ENCODE data around the gene USP34.

Gene USP34

GRCh38 chr2:61376211-61376610 is 94.7 kb downstream of the USP34 start:
- Histone ChIP-seq H3K4ac (ENCODE audit: low read depth, low read length) (no peak overlapping the region), H3K27me3 (ENCODE audit: insufficient read depth, low read length, poor library complexity) (no peaks in the 10 kb centered on the region), H2BK120ac (ENCODE audit: low read depth, low read length) (no peak overlapping the region), H3K4me1 (ENCODE audit: control insufficient read depth, low read depth, low read length) (no peaks in the 10 kb centered on the region), H2BK15ac (replicated peaks; ENCODE audit: low read depth) (no peak overlapping the region), H3K56ac (ENCODE audit: low read length) (no peak overlapping the region), H4K8ac (ENCODE audit: low read depth, low read length) (no peak overlapping the region), H3K79me1 (ENCODE audit: low read length) (peaks cover 2% of the 10 kb centered on the region), H4K5ac (ENCODE audit: low read length) (no peak overlapping the region), H3K4me2 (ENCODE audit: low read length) (no peak overlapping the region), H3K4me3 (ENCODE audit: low read length) (no peak overlapping the region), H3K9ac (ENCODE audit: low read length) (no peak overlapping the region), H3K23ac (ENCODE audit: low read length) (no peak overlapping the region), H3K79me2 (ENCODE audit: control insufficient read depth, insufficient read depth, low read length) (no peaks in the 10 kb centered on the region), H2AK5ac (ENCODE audit: low read length) (no peak overlapping the region), H3K36me3 (ENCODE audit: control insufficient read depth, insufficient read depth, low read length) (no peaks in the 10 kb centered on the region), H3K18ac (ENCODE audit: low read length) (no peak overlapping the region), H3K27ac (ENCODE audit: low read depth, low read length) (no peak overlapping the region), H2BK5ac (ENCODE audit: low read length) (no peak overlapping the region)
- DNase-seq, result no peak
- WGBS (ENCODE audit: extremely low coverage, insufficient coverage, low lambda C conversion rate), result no CpG with 5 or more reads among the region's 4 CpGs

DNA sequence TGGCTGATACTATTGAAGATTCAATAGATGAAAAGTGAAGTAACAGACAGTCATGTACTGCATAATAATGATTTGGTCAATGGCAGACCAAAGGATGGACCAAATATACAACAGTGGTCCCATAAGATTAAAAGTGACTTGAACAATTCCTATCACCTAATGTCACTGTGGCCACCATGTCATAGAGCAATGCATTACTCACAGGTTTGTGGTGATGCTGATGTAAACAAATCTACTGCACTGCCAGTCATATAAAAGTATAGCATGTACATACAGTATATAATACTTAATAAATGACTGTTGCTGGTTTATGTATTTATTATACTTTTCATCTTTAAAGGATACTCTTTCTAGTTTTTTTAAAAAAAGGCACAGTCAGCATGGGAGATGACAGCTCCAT is 99.9 kb downstream of the USP34 start:
- H4K5ac ChIP-seq (ENCODE audit: low read length), result no peak overlapping the region
- H3K56ac ChIP-seq (ENCODE audit: low read length), result no peak overlapping the region
- H3K4ac ChIP-seq (ENCODE audit: low read depth, low read length), result no peak overlapping the region
- peaks cover 3% of the 10 kb centered on the region for H3K79me1 ChIP-seq (ENCODE audit: low read length)
- no peak overlapping the region for H3K18ac ChIP-seq (ENCODE audit: low read length)
- no peaks in the 10 kb centered on the region for H3K4me1 ChIP-seq (ENCODE audit: control insufficient read depth, low read depth, low read length)
- no peaks in the 10 kb centered on the region for H3K36me3 ChIP-seq (ENCODE audit: control insufficient read depth, insufficient read depth, low read length)
- no peak overlapping the region for H2BK5ac ChIP-seq (ENCODE audit: low read length)
- H3K9ac ChIP-seq (ENCODE audit: low read length), result no peak overlapping the region
- H3K27ac ChIP-seq (ENCODE audit: low read depth, low read length), result no peak overlapping the region
- no peak overlapping the region for H2BK120ac ChIP-seq (ENCODE audit: low read depth, low read length)
- no peak overlapping the region for H3K23ac ChIP-seq (ENCODE audit: low read length)
- H2BK15ac ChIP-seq (replicated peaks; ENCODE audit: low read depth), result no peak overlapping the region
- no peak overlapping the region for H4K8ac ChIP-seq (ENCODE audit: low read depth, low read length)
- no peaks in the 10 kb centered on the region for H3K27me3 ChIP-seq (ENCODE audit: insufficient read depth, low read length, poor library complexity)
- no peak for DNase-seq
- no peak overlapping the region for H3K4me2 ChIP-seq (ENCODE audit: low read length)
- H2AK5ac ChIP-seq (ENCODE audit: low read length), result no peak overlapping the region
- H3K4me3 ChIP-seq (ENCODE audit: low read length), result no peak overlapping the region
- no peaks in the 10 kb centered on the region for H3K79me2 ChIP-seq (ENCODE audit: control insufficient read depth, insufficient read depth, low read length)

- H3K18ac ChIP-seq (ENCODE audit: low read length), result no peak overlapping the region
- peaks cover 5% of the 10 kb centered on the region for H3K79me1 ChIP-seq (ENCODE audit: low read length)
- H3K27ac ChIP-seq (ENCODE audit: low read depth, low read length), result no peak overlapping the region
- no peaks in the 10 kb centered on the region for H3K36me3 ChIP-seq (ENCODE audit: control insufficient read depth, insufficient read depth, low read length)
- H3K4me3 ChIP-seq (ENCODE audit: low read length), result no peak overlapping the region
- no peak overlapping the region for H3K56ac ChIP-seq (ENCODE audit: low read length)
- no peak overlapping the region for H2BK120ac ChIP-seq (ENCODE audit: low read depth, low read length)
- H3K27me3 ChIP-seq (ENCODE audit: insufficient read depth, low read length, poor library complexity), result no peaks in the 10 kb centered on the region
- H2BK5ac ChIP-seq (ENCODE audit: low read length), result no peak overlapping the region
- no peak overlapping the region for H3K23ac ChIP-seq (ENCODE audit: low read length)
- no CpG with 5 or more reads among the region's 14 CpGs for WGBS (ENCODE audit: extremely low coverage, insufficient coverage, low lambda C conversion rate)
- no peak for DNase-seq
- H3K4me2 ChIP-seq (ENCODE audit: low read length), result no peak overlapping the region
- H2BK15ac ChIP-seq (replicated peaks; ENCODE audit: low read depth), result no peak overlapping the region
- no peaks in the 10 kb centered on the region for H3K4me1 ChIP-seq (ENCODE audit: control insufficient read depth, low read depth, low read length)
- H4K5ac ChIP-seq (ENCODE audit: low read length), result no peak overlapping the region
- no peaks in the 10 kb centered on the region for H3K79me2 ChIP-seq (ENCODE audit: control insufficient read depth, insufficient read depth, low read length)
- no peak overlapping the region for H2AK5ac ChIP-seq (ENCODE audit: low read length)
- H3K9ac ChIP-seq (ENCODE audit: low read length), result no peak overlapping the region
- H4K8ac ChIP-seq (ENCODE audit: low read depth, low read length), result no peak overlapping the region
- no peak overlapping the region for H3K4ac ChIP-seq (ENCODE audit: low read depth, low read length)
Observed at GRCh38 chr2:61368687-61369665, 101.9 kb downstream of the USP34 start.

- no peak overlapping the region for H3K56ac ChIP-seq (ENCODE audit: low read length)
- no peaks in the 10 kb centered on the region for H3K27me3 ChIP-seq (ENCODE audit: insufficient read depth, low read length, poor library complexity)
- WGBS (ENCODE audit: extremely low coverage, insufficient coverage, low lambda C conversion rate), result no CpG with 5 or more reads among the region's 12 CpGs
- no peak overlapping the region for H2BK5ac ChIP-seq (ENCODE audit: low read length)
- DNase-seq, result peak; percentile 8
- no peak overlapping the region for H3K23ac ChIP-seq (ENCODE audit: low read length)
- no peak overlapping the region for H4K8ac ChIP-seq (ENCODE audit: low read depth, low read length)
- no peak overlapping the region for H3K4me2 ChIP-seq (ENCODE audit: low read length)
- no peak overlapping the region for H2BK120ac ChIP-seq (ENCODE audit: low read depth, low read length)
- no peak overlapping the region for H2AK5ac ChIP-seq (ENCODE audit: low read length)
- no peaks in the 10 kb centered on the region for H3K4me1 ChIP-seq (ENCODE audit: control insufficient read depth, low read depth, low read length)
- H4K5ac ChIP-seq (ENCODE audit: low read length), result no peak overlapping the region
- no peak overlapping the region for H3K18ac ChIP-seq (ENCODE audit: low read length)
- peaks cover 2% of the 10 kb centered on the region for H3K79me2 ChIP-seq (ENCODE audit: control insufficient read depth, insufficient read depth, low read length)
- H2BK15ac ChIP-seq (replicated peaks; ENCODE audit: low read depth), result no peak overlapping the region
- no peaks in the 10 kb centered on the region for H3K36me3 ChIP-seq (ENCODE audit: control insufficient read depth, insufficient read depth, low read length)
- no peak overlapping the region for H3K4me3 ChIP-seq (ENCODE audit: low read length)
- H3K4ac ChIP-seq (ENCODE audit: low read depth, low read length), result no peak overlapping the region
- no peak overlapping the region for H3K9ac ChIP-seq (ENCODE audit: low read length)
- peaks cover 8% of the 10 kb centered on the region for H3K79me1 ChIP-seq (ENCODE audit: low read length)
- no peak overlapping the region for H3K27ac ChIP-seq (ENCODE audit: low read depth, low read length)
Observed at GRCh38 chr2:61367177-61367576, 103.7 kb downstream of the USP34 start.

GRCh38 chr2:61363580-61363979 is 107.3 kb downstream of the USP34 start:
- no peak overlapping the region for H4K8ac ChIP-seq (ENCODE audit: low read depth, low read length)
- H3K23ac ChIP-seq (ENCODE audit: low read length), result no peak overlapping the region
- no peaks in the 10 kb centered on the region for H3K4me1 ChIP-seq (ENCODE audit: control insufficient read depth, low read depth, low read length)
- H3K18ac ChIP-seq (ENCODE audit: low read length), result no peak overlapping the region
- no peak overlapping the region for H4K5ac ChIP-seq (ENCODE audit: low read length)
- H3K27ac ChIP-seq (ENCODE audit: low read depth, low read length), result no peak overlapping the region
- peaks cover 12% of the 10 kb centered on the region for H3K79me1 ChIP-seq (ENCODE audit: low read length)
- no peak overlapping the region for H2BK15ac ChIP-seq (replicated peaks; ENCODE audit: low read depth)
- H2AK5ac ChIP-seq (ENCODE audit: low read length), result no peak overlapping the region
- no peak for DNase-seq
- H2BK120ac ChIP-seq (ENCODE audit: low read depth, low read length), result no peak overlapping the region
- no peak overlapping the region for H3K4me3 ChIP-seq (ENCODE audit: low read length)
- peaks cover 4% of the 10 kb centered on the region for H3K79me2 ChIP-seq (ENCODE audit: control insufficient read depth, insufficient read depth, low read length)
- no peak overlapping the region for H3K4ac ChIP-seq (ENCODE audit: low read depth, low read length)
- H2BK5ac ChIP-seq (ENCODE audit: low read length), result no peak overlapping the region
- no peaks in the 10 kb centered on the region for H3K36me3 ChIP-seq (ENCODE audit: control insufficient read depth, insufficient read depth, low read length)
- no peak overlapping the region for H3K4me2 ChIP-seq (ENCODE audit: low read length)
- no peak overlapping the region for H3K56ac ChIP-seq (ENCODE audit: low read length)
- no peaks in the 10 kb centered on the region for H3K27me3 ChIP-seq (ENCODE audit: insufficient read depth, low read length, poor library complexity)
- no peak overlapping the region for H3K9ac ChIP-seq (ENCODE audit: low read length)
- no CpG with 5 or more reads among the region's 2 CpGs for WGBS (ENCODE audit: extremely low coverage, insufficient coverage, low lambda C conversion rate)

- peaks cover 4% of the 10 kb centered on the region for H3K79me2 ChIP-seq (ENCODE audit: control insufficient read depth, insufficient read depth, low read length)
- H3K79me1 ChIP-seq (ENCODE audit: low read length), result peaks cover 12% of the 10 kb centered on the region
- no peak overlapping the region for H3K23ac ChIP-seq (ENCODE audit: low read length)
- H3K27ac ChIP-seq (ENCODE audit: low read depth, low read length), result no peak overlapping the region
- H3K4me2 ChIP-seq (ENCODE audit: low read length), result no peak overlapping the region
- H2BK5ac ChIP-seq (ENCODE audit: low read length), result no peak overlapping the region
- no peak overlapping the region for H3K18ac ChIP-seq (ENCODE audit: low read length)
- no peak overlapping the region for H3K4me3 ChIP-seq (ENCODE audit: low read length)
- H2BK15ac ChIP-seq (replicated peaks; ENCODE audit: low read depth), result no peak overlapping the region
- H2BK120ac ChIP-seq (ENCODE audit: low read depth, low read length), result no peak overlapping the region
- no peaks in the 10 kb centered on the region for H3K4me1 ChIP-seq (ENCODE audit: control insufficient read depth, low read depth, low read length)
- H3K27me3 ChIP-seq (ENCODE audit: insufficient read depth, low read length, poor library complexity), result no peaks in the 10 kb centered on the region
- WGBS (ENCODE audit: extremely low coverage, insufficient coverage, low lambda C conversion rate), result no CpG with 5 or more reads among the region's 1 CpG
- no peak overlapping the region for H4K8ac ChIP-seq (ENCODE audit: low read depth, low read length)
- no peak overlapping the region for H3K56ac ChIP-seq (ENCODE audit: low read length)
- no peaks in the 10 kb centered on the region for H3K36me3 ChIP-seq (ENCODE audit: control insufficient read depth, insufficient read depth, low read length)
- no peak overlapping the region for H3K4ac ChIP-seq (ENCODE audit: low read depth, low read length)
- DNase-seq, result no peak
- H3K9ac ChIP-seq (ENCODE audit: low read length), result no peak overlapping the region
- no peak overlapping the region for H4K5ac ChIP-seq (ENCODE audit: low read length)
- H2AK5ac ChIP-seq (ENCODE audit: low read length), result no peak overlapping the region
Observed at GRCh38 chr2:61362873-61363272, 108.0 kb downstream of the USP34 start.

All from mesendoderm (in vitro differentiated cells).